SK-N-MC (cell line): ENCODE data around the gene MYO5A.
"Not testable (repeated sequence)": the region's sequence is repeated elsewhere in the genome, so short reads cannot be mapped to it uniquely, and the experiment has no call there.

Experiments used
- DNase-seq: peaks from one replicate; pipeline ENCODE4 v3.0.0-alpha.2; 2011; ENCODE audit warnings: low read depth, low spot score
- H3K27ac ChIP-seq: fragments of 200-600 bp; sonication (generic); 2 replicates; pipeline ENCODE4 v1.5.1; 2016; ENCODE audit warnings: mixed run types
- H3K36me3 ChIP-seq: fragments of 200-600 bp; sonication (generic); 2 replicates; pipeline ENCODE4 v1.6.1; 2017; ENCODE audit warnings: antibody characterized with exemption, low read length, mixed read lengths; ENCODE audit not compliant: insufficient read depth
- H3K4me3 ChIP-seq: fragments of 200-600 bp; sonication (generic); 2 replicates; pipeline ENCODE4 v1.5.1; 2016
- H3K9ac ChIP-seq: fragments of 200-600 bp; sonication (generic); 2 replicates; pipeline ENCODE4 v1.8.0; 2017; ENCODE audit warnings: mixed run types, mixed read lengths; ENCODE audit not compliant: insufficient read length
- H3K9me3 ChIP-seq: fragments of 200-600 bp; sonication (generic); 2 replicates; pipeline ENCODE4 v1.6.1; 2017; ENCODE audit warnings: low read depth, mild to moderate bottlenecking, antibody characterized with exemption, low read length, moderate library complexity, mixed read lengths
- EZH2 ChIP-seq: fragments of 200-600 bp; sonication (generic); IDR thresholded peaks from one replicate; pipeline ENCODE4 v1.6.1; 2017; ENCODE audit warnings: antibody characterized with exemption
- FOXP2 ChIP-seq: optimal IDR thresholded peaks from 2 replicates; pipeline ENCODE3; 2011; ENCODE audit warnings: mild to moderate bottlenecking, moderate library complexity; ENCODE audit not compliant: insufficient read depth; ENCODE audit errors: extremely low read length, control extremely low read depth
- POLR2AphosphoS5 ChIP-seq: IDR thresholded peaks from 2 replicates; pipeline ENCODE4 v1.6.1; 2012; ENCODE audit warnings: mild to moderate bottlenecking, low read depth, low read length, borderline replicate concordance

Gene MYO5A

GRCh38 chr15:52428297-52428696 lies 100.4 kb downstream of the MYO5A start:
- no peak for TF ChIP-seq POLR2AphosphoS5
- TF ChIP-seq EZH2, result no peak
- no peak for TF ChIP-seq FOXP2
- DNase-seq, result no peak
- Histone ChIP-seq H3K9ac (no peak overlapping the region), H3K4me3 (no peak overlapping the region), H3K9me3 (no peaks in the 10 kb centered on the region), H3K36me3 (no peaks in the 10 kb centered on the region), H3K27ac (no peak overlapping the region)

DNA sequence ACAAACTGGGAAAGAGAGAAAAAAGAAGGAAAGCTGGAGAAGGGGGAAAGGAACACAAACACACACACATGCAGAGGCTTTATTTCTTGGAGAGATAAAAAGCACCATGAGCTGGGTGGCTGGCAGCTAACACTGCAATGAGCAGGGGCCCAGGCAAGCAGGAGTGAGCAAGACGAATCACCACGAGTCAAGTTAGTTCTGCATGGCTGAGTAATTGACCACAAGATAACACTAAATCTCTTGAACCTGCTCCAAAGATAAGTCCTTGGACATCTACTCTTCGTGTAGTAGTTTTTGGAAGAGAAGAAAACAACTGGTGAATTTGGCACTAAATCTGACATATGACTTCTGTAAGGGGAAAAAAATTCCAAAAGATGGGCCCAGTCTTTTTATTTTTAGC lies 100.9 kb downstream of the MYO5A start:
- no peak for DNase-seq
- no peaks in the 10 kb centered on the region for H3K36me3 ChIP-seq
- H3K4me3 ChIP-seq, result no peak overlapping the region
- no peak overlapping the region for H3K27ac ChIP-seq
- H3K9ac ChIP-seq, result no peak overlapping the region
- H3K9me3 ChIP-seq, result no peaks in the 10 kb centered on the region
- no peak for TF ChIP-seq POLR2AphosphoS5
- no peak for TF ChIP-seq FOXP2
- TF ChIP-seq EZH2, result no peak

DNA sequence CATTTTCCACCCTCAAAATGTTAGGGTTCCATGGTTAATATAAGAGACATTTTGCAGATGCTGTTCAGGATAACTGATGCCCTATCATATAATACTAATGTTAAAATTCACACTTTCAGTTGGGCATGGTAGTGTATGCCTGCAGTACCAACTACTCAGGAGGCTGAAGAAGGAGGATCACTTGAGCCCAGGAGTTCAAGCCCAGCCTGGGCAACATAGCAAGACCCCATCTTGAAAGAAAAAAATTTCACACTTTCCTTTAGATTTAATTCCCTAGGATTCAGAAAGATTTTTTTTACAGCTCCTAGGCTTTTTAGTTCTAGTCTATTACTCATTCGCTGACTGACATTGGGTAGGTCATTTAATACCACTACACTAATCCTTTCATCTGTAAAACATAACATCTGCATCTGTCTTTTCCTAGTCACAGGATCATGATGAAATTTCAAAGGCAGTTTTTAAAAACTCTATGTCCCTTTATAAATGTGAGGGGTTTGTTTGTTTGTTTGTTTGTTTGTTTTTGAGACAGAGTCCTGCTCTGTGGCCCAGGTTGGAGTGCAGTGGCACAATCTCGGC lies 103.7 kb downstream of the MYO5A start:
- H3K36me3 ChIP-seq, result no peaks in the 10 kb centered on the region
- H3K9me3 ChIP-seq, result no peaks in the 10 kb centered on the region
- DNase-seq, result no peak
- H3K9ac ChIP-seq, result no peak overlapping the region
- TF ChIP-seq EZH2 (no peak), FOXP2 (no peak), POLR2AphosphoS5 (no peak)
- no peak overlapping the region for H3K4me3 ChIP-seq
- no peak overlapping the region for H3K27ac ChIP-seq

DNA sequence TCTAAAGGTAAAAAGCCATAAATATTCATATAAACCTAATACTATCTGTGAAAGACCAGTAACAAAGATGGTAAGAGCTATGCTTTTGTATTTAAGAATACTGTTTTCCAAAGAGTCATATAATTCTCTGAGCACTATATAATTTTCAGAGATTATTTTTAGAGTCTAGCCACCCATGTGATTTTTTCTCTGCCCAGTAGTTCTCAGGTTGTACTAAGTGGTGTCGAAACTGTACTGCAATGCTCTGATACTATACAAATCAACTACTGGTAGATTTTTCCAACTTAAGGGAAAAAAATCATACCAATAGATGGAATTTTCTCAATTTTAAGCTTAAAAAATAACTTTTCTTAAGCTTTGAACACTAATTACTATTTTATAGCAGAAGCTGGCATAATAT lies 104.8 kb downstream of the MYO5A start:
- Histone ChIP-seq H3K9ac (no peak overlapping the region), H3K9me3 (no peaks in the 10 kb centered on the region), H3K4me3 (no peak overlapping the region), H3K27ac (no peak overlapping the region), H3K36me3 (no peaks in the 10 kb centered on the region)
- no peak for TF ChIP-seq POLR2AphosphoS5
- no peak for TF ChIP-seq EZH2
- TF ChIP-seq FOXP2, result no peak
- no peak for DNase-seq

DNA sequence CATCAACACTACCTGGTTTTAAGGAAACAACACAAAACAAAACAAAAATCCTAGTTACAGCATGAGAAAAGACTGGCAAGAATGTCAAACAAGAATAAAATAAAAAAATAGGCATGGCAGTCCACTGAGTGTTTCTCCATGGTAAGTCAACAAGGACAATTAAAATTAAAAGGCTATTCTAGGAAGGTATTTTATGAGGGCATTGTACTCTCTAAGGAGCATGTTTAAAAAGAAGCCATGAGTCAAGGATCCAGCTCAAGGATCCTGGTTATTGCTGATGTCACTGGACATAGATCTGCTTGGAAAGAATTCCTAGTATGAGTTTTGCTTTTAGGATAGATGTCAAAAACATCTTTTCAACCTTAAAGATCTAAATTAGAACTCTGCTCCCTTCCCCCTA lies 106.7 kb downstream of the MYO5A start:
- no peak for DNase-seq
- Histone ChIP-seq H3K36me3 (no peaks in the 10 kb centered on the region), H3K27ac (no peak overlapping the region), H3K9me3 (no peaks in the 10 kb centered on the region), H3K9ac (no peak overlapping the region), H3K4me3 (no peak overlapping the region)
- TF ChIP-seq POLR2AphosphoS5 (no peak), EZH2 (no peak), FOXP2 (no peak)

DNA sequence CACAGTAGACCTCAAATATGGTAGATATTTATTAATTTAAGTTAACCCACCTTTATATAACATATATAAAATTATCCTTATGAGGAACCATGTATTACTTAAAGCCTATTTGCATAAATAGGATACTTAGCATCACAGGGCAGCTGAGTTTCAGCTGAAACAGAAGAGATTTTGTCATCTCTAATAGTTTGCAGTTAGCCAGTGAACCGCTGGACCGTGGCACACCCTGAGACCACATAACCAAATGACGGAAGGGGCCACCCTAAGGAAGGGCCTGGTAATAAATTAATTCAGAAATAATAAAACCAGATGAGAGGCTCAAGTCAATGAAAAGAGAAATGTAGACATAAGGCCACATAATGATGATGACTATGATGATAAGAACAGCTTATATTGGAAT lies 107.7 kb downstream of the MYO5A start:
- DNase-seq, result no peak
- Histone ChIP-seq H3K27ac (no peak overlapping the region), H3K9ac (no peak overlapping the region)

GRCh38 chr15:52419494-52419893 lies 109.2 kb downstream of the MYO5A start:
- Histone ChIP-seq H3K27ac (no peak overlapping the region), H3K9me3 (no peaks in the 10 kb centered on the region), H3K36me3 (no peaks in the 10 kb centered on the region), H3K4me3 (no peak overlapping the region), H3K9ac (no peak overlapping the region)
- DNase-seq, result no peak
- TF ChIP-seq EZH2 (no peak), FOXP2 (no peak), POLR2AphosphoS5 (no peak)

More for the DNA sequence above, 107.7 kb downstream of the MYO5A start:
- Histone ChIP-seq H3K4me3 (no peak overlapping the region), H3K36me3 (no peaks in the 10 kb centered on the region), H3K9me3 (no peaks in the 10 kb centered on the region)
- TF ChIP-seq POLR2AphosphoS5 (no peak), FOXP2 (no peak), EZH2 (no peak)

GRCh38 chr15:52417957-52418356 lies 110.7 kb downstream of the MYO5A start:
- H3K9me3 ChIP-seq, result no peaks in the 10 kb centered on the region
- TF ChIP-seq EZH2 (no peak), POLR2AphosphoS5 (no peak), FOXP2 (no peak)
- no peak overlapping the region for H3K9ac ChIP-seq
- H3K4me3 ChIP-seq, result no peak overlapping the region
- H3K36me3 ChIP-seq, result no peaks in the 10 kb centered on the region
- no peak for DNase-seq
- H3K27ac ChIP-seq, result no peak overlapping the region

- H3K36me3 ChIP-seq, result no peaks in the 10 kb centered on the region
- TF ChIP-seq POLR2AphosphoS5, result no peak
- no peak for TF ChIP-seq FOXP2
- no peak for TF ChIP-seq EZH2
- no peak overlapping the region for H3K9ac ChIP-seq
- no peaks in the 10 kb centered on the region for H3K9me3 ChIP-seq
- H3K4me3 ChIP-seq, result no peak overlapping the region
- DNase-seq, result no peak
- H3K27ac ChIP-seq, result no peak overlapping the region
These were observed 111.2 kb downstream of the MYO5A start for GRCh38 chr15:52417521-52417920.

DNA sequence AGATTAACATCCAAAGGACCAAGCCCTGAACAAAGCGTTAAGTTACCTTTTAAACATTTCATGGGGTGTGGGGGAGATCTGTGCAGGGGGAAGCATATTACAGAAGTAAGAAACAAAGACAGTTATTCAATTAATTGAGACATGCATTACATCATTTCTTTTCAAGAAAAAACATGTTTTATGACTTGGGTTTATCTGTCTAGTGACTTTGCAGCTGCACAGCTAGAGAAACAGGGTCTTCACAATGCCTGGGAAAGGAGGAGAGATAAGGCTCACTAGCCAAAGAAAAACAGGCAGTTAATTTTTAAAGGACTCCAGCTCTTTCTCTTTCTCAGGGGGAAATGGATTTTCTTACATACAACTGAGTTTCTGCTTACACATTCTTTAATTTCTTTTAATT lies 112.1 kb downstream of the MYO5A start:
- not testable (repeated sequence) for H3K36me3 ChIP-seq, H3K9me3 ChIP-seq, DNase-seq, H3K27ac ChIP-seq, H3K9ac ChIP-seq, H3K4me3 ChIP-seq
